Measurements from ENCODE around the gene DOC2B. TPM values are rescaled to one million over a fixed set of nuclear protein-coding genes. Genes with fewer than 3 reads are reported as not detected.

The DOC2B gene
- total and polyA plus RNA-seq, 2 experiments from 2014 or later: 0.42 to 3.8 TPM

GRCh38 chr17:161481-161880, 20.0 kb downstream of the DOC2B start (continued):
- TF ChIP-seq ETS1 (IDR thresholded peaks at IDR 0.05) (no peak), EZH2 (IDR thresholded peaks at IDR 0.05; ENCODE audit: low read depth, unreplicated experiment) (no peak), CTCF (conservative IDR thresholded peaks at IDR 0.05; ENCODE audit: low read depth in 2 of 2) (no peak; a peak in 1 of 4 replicates), STAT1 (IDR thresholded peaks at IDR 0.05; ENCODE audit: unreplicated experiment) (no peak)

- H3K27ac ChIP-seq (ENCODE audit: low read depth): no peak overlapping the region
- H3K9me2 ChIP-seq (ENCODE audit: insufficient read depth): no peaks in the 10 kb centered on the region
- Mint-ChIP-seq H3K9me3 (no peaks in the 10 kb centered on the region), H3K4me3 (no peak overlapping the region), H3K4me1 (no peaks in the 10 kb centered on the region; the same call in 2 of the 3 replicates), H3K27ac (no peak overlapping the region), H3K36me3 (ENCODE audit: low read depth) (no peaks in the 10 kb centered on the region; the same call in 2 of the 3 replicates), H3K27me3 (ENCODE audit: insufficient read depth, low read depth, poor library complexity) (peaks cover 3% of the 10 kb centered on the region)
- no peak overlapping the region for H3K4me3 ChIP-seq
- H3K36me3 ChIP-seq (ENCODE audit: insufficient read depth): no peaks in the 10 kb centered on the region
- no peak overlapping the region for H3K4me2 ChIP-seq
- H2AFZ ChIP-seq: no peak overlapping the region
- H4K20me1 ChIP-seq (replicated peaks; ENCODE audit: insufficient read depth): no peaks in the 10 kb centered on the region
- no peaks in the 10 kb centered on the region for H3F3A ChIP-seq (replicated peaks; ENCODE audit: low read depth)
- DNase-seq (ENCODE audit: low spot score) (no peak), ATAC-seq (no peak)
- H3K27me3 ChIP-seq (ENCODE audit: insufficient read depth): no peaks in the 10 kb centered on the region
- H3K4me1 ChIP-seq (ENCODE audit: insufficient read depth): no peaks in the 10 kb centered on the region
- no peaks in the 10 kb centered on the region for H3K79me2 ChIP-seq (replicated peaks; ENCODE audit: insufficient read depth)
- TF ChIP-seq ZNF114 (CRISPR knock-in tag; IDR thresholded peaks at IDR 0.05) (no peak), REST (IDR thresholded peaks at IDR 0.05; ENCODE audit: unreplicated experiment) (no peak), CREB1 (CRISPR knock-in tag; IDR thresholded peaks at IDR 0.05; ENCODE audit: low read depth) (no peak), EZH2phosphoT487 (IDR thresholded peaks at IDR 0.05; ENCODE audit: unreplicated experiment) (no peak), NANOG (IDR thresholded peaks at IDR 0.05; ENCODE audit: borderline replicate concordance) (no peak), ETS1 (IDR thresholded peaks at IDR 0.05) (no peak), ZNF462 (CRISPR knock-in tag; IDR thresholded peaks at IDR 0.05) (no peak)
Measured at GRCh38 chr17:160336-160735, 21.1 kb downstream of the DOC2B start.

Measured in GM23338 (cell line).